Sigmoid colon (tissue), 4 donors: ENCODE data around the gene LARP4B.

Experiments
- POLR2A ChIP-seq, 2 donors: fragments of 450-650 bp; IDR thresholded peaks; one replicate each; pipeline ENCODE4 v1.6.1; 2016; ENCODE audit warnings: antibody characterized with exemption in 2 of 2, mild to moderate bottlenecking in 2 of 2, moderate library complexity in 2 of 2
- POLR2AphosphoS5 ChIP-seq, 4 donors: sonication (generic); formaldehyde crosslinking; IDR thresholded peaks; one replicate each; pipeline ENCODE4 v1.6.1; 2017; ENCODE audit warnings: antibody characterized with exemption in 4 of 4

DNA sequence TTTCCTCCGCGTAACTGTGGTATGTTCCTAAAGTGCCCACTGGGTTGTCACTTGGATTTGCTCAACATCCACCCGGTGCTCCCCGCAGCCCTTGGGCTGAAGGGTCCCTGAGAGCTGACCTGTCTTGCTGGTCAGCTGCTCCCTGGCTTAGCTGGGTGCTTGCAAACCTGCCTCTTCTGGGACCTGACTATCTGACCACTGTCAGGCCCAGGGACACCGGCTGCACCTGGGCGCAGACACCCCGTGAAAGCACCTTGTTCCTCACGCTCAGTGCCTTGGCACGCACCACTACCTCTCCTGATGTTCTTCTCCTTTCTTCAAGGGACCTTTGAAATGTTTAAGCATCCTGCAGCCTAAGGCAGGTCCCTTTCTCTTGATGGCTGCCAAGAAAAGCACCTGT, 26.6 kb upstream of the LARP4B start:
- TF ChIP-seq POLR2AphosphoS5 (IDR thresholded peaks at IDR 0.05): no peak
- no peak for TF ChIP-seq POLR2A (IDR thresholded peaks at IDR 0.05)
